Fibroblast of skin of back (primary cell): ENCODE results near the gene SIK3.
A peak's percentile ranks its signal among the peaks of the same experiment; 100 is the strongest.

Source experiments
- DNase-seq: peaks from one replicate; pipeline ENCODE4 v3.0.0-alpha.2; 2013

SIK3 gene

DNA sequence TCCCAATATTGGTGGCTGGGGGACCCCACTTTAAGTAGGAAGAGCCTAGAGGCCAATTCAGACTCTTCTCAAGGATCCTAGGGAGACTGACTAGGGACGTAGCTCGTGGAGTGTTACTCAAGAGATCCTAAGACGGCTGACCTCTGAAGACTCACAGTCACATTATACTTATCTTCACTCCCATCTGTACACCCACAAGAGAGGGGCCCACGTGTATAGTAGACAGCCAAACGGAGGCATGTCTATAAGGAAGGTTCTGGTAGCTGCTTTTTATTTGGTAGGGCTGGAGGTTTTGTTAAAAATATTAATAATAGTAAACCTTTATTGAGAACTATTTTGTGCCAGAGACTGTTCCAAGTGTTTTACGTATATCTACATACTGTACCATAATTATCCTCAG is 237.9 kb downstream of the SIK3 start:
- DNase-seq = no peak

DNA sequence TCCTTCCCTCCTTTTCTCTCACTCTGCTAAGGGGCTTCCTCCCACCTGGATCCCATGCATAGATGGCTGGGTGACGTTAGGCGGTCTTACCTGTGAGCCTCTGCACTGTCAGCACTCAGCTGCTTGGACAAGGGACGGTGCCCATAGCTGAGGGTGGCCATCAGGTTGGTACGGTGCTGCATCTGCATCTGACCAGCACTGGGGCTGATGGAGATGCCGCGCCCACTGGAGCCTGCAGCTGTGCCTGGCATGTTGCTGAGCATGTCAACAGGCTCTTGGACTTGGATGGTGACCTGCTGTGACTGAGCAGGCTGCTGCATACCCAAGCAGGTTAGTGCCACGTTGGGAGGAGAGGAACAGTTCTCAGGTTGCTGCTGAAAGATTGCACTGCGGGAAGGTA is 239.1 kb downstream of the SIK3 start:
- DNase-seq = no peak

DNA sequence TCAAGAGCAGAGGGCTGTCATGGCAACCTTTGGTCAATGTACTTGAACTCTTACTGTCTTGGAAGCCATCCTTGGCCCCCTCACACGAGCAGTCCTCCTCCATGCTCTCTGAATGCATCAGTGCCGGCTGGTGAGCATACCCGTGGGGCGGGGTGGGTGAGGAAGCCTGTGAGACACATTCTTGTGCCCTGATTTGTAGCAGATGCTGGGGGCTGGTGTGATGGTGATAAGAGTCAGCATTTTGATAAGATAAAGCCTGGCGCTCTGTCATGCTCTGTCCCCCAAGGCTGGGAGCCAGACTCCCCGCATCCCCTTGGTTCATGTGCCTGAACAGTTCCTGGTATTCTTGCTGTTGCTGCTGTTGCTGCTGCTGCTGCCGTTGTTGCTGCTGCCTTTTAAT is 240.3 kb downstream of the SIK3 start:
- no peak for DNase-seq

DNA sequence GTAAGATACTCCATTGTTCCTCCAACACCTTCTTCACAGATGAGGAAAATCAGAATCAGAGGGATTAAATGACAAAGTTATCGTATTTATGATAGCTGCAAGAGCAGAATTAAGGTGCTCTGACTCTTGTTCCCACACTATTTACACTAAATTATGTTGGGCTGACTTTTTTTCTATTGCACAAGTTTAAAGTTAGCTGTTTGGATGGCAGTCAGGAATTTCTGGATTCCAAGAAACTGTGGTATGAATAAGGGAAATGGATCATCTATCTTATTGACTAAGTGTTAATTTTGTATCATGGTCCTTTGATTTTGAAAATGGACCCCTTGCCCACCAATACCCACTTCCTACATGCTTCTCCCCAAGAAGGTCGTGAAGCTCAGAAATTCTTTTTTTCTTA is 240.9 kb downstream of the SIK3 start:
- no peak for DNase-seq

DNA sequence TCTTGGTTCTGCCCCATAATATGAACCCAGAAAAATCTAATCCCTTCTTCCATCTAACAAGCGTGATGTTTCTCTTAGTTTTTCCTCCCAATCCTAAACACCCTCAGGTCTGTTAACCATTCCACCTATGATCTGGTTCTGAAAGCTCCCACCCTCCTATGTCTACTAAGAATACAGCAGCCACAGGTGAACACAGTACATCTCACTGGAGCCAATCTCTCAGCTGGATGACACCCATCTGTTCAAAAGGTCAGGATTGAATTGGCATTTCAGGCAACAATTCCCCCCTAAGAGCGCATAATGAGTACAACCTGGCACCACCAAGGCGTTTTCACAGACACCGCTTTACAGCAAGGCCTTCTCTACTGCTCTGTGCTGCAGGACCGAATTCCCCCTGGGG is 241.8 kb downstream of the SIK3 start:
- no peak for DNase-seq

DNA sequence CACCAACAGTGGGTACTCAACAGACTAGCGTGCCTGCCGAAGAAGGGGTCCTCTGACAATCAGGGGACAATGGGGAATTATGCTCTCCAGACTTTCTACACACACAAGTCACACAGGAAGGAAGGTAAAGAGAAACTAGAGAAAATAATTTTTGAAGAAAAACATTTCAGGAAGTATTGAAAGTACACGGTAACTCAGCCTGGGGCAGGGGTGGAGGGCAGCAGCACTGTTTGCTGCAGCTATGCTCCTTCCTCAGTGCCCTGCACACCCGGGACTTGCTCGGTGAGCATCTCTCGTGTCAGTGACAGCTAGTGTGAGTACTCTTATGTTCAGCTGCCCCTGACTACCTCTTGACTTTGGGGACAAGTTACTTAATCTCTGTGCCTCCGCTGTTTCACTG is 242.8 kb downstream of the SIK3 start:
- no peak for DNase-seq

DNA sequence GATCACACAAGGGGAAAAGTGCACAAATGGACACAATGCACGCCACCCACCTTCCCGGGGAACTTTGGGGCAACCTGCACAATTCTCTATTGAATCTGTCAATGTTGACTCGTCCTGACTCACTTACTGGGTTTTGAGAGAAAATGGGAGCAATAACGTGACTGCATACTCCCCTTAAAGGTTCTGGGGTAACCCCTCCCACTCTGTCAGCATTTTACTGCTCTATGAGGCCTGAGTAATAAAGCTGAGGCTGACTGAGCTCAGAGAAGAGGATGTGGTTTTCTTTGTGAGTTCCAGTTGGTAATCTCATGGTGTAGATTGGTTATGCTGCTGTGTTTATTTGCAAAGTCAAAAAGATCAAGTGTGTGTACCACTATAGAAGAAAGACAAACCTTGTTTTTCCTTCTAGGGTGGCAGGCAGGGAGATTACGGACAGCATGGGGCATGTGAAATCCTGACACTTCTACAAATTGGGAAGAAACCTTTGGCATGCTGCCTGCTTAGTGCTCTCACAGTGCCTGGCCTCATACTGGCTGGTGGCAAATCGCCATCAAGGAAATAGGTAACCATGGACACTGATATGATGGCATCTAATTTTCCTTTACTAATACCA is 244.7 kb downstream of the SIK3 start:
- DNase-seq = peak; percentile 89

DNA sequence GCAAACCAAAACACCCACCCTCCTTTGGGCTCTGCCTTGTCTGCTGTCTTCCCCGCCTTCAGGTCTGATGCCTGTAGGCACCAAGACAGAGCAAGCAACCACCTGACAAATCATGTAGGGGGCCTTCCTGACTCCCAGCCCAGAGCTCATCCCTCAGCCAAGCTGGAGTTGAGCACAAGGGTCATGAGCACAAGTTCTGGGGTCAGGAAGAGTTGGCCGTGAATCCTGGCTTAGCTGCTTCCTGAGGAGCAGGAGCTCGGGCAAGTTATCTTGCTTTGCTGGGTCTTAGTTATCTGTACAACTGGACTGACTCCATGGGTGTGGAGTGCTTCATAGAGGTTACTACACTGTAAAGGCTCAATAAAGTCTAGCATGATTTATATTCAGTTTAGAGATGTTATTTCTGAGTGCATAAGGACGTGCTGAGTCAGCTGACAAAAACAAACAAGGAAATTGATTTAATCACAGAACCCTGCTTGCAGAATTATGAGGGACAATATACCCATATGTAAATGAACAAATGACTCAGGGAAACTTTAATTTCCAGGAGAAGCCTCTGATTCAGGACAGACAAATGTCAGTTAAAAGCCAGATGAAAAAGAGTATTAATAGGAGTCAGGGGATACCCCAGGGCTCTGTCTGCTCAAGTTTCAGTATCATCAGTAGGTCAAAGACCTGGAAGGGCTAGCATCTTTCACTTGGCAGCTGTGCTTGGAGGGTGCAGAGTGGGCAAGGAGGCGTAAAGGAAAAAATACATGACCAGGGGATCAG is 245.8 kb downstream of the SIK3 start:
- DNase-seq = peak; percentile 26

DNA sequence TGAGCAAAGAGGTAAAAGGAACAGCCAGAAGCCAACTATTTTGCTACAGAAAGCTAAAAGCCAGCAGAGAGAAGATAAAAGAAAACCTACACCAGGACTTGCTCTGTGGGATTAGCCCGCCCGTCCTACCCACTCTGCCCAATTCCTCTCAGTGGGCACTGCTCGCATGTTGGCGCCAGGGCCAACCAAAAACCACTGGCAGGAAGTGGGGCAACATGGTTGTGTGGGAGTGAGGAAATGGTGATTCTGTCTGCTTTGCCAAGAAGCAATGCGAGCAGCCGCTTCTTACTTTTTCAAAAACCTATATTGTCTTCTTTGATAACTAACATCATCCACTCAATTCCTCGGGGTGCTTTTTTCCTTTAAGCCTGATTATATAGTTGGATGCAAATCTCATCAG is 246.6 kb downstream of the SIK3 start:
- DNase-seq = no peak

DNA sequence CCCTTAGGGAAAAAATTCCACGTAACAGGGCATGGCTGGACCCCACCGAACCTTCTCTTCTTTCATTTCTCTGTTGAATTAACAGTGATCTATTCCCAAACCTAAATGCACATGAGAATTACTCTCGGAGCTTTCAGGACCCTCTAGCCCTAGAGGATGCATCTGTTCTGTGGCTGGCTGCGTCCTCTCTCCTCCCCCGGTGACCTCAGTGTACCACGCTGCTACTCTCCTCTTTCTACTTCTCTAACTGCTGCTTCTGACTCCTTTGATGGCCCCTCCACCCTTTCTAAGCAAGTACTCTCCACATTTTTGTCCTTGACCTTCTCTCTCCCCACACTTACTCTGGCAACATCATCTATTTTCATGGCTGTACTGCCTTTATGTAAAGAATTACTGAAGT is 248.7 kb downstream of the SIK3 start:
- DNase-seq = no peak

DNA sequence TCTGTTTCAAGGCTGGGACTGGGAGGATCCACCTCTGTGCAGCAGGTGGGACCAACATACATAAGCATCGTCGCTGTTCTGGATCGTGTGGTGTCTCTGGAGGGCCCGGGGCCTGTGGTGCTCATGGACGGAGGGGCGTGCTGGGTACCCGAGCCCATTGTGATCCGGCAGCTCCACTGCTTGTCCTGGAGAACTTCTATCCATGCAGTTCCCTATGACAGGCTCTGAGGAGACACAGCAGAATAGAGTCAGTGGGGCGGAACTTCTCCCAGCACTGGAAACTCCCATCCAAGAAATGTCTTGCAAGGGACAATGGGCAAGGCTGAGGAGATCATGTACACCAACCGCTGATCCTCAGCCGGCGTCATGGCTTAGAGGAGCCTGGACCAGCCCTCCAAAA is 249.2 kb downstream of the SIK3 start:
- DNase-seq = no peak

DNA sequence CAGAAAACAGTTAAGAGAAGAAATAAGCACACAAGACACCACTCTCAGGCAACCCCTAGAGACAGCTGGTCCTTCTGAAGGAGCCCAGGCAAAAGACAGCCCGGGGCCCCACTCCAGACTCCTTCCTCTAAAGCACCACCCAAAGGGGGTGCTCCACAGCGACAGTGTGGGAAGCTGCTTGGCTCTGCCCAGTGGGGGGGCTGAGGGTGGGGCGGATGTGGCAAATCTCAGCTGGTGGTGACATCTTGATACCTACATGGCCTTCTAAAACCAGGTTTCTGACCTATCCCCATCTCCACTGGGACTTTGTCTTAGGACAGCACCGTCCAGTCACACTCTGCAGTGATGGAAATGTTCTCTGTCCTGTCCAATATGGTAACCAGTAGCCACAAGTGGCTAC is 250.6 kb downstream of the SIK3 start:
- no peak for DNase-seq

DNA sequence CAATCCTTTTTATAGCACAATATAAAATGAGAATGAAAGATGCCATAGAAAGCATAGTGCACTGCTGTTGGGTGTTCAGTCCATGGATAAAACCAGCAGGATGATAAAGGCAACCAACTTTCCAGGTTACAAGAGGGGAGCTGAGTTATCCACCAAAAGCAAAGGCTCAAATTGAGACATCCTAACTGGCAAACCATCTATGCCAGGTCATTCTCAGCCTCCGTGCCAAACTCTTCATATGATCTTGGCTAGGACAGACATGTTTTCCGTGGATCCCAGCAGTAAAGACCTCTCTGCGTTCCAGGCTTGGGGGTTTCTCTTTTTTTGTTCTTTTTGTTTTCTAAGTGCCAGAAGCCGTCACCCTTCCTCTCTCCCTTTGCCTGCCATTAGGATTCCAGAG is 253.5 kb downstream of the SIK3 start:
- DNase-seq = no peak

DNA sequence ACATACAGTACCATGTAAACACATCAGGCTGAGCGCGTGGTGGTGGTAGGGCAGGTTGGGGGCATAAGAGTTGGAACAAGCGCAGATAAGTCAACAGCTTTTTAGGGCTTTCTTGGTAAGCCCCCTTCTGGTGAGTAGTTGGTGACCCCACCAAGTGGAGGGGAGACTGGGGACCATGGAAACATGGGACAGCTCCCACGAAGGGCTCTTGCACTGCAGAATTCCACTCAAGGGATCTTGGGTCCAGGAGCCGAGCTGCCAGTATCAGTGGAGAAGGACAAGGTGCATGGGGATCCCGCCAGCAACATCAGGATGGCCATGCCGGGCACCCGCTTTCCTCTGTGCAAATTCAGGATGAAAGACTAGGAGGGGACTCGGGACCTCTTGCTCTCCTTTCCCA is 254.6 kb downstream of the SIK3 start:
- DNase-seq = no peak

DNA sequence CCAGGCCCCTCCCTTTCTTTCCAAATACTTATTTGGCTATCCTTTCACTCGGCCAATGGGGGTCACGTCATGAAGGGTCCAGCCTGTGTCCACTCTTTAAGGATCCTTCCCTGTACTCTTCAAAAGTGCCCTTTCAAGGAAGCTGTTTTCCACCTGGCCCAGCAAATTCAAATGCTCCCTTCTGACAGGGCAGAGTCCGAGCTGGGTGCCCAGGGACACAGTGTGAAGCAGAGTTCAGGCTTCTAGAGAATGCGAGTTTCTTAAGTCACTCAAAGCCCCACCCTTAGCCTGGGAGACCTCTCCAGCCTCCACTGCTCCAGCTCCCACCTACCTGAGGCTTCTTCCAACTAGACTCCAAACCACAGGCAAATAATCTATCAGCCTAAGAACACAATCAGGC is 255.3 kb downstream of the SIK3 start:
- DNase-seq = no peak

DNA sequence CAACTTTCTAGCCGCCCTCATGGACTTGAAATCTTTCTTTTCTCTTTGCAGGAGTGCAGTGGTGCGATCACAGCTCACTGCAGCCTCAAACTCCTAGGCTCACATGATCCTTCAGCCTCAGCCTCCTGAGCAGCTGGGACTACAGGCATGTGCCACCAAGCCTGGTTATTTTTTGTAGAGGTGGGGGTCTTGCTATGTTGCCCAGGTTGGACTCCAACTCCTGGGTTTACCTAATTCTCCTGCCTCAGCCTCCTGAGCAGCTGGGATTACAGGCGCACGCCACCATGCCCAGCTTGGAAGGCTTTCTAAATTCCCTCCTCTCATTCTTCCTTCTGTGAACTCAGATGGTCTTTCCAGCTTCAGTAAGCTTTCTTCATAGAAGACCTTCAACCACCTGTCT is 256.1 kb downstream of the SIK3 start:
- no peak for DNase-seq

DNA sequence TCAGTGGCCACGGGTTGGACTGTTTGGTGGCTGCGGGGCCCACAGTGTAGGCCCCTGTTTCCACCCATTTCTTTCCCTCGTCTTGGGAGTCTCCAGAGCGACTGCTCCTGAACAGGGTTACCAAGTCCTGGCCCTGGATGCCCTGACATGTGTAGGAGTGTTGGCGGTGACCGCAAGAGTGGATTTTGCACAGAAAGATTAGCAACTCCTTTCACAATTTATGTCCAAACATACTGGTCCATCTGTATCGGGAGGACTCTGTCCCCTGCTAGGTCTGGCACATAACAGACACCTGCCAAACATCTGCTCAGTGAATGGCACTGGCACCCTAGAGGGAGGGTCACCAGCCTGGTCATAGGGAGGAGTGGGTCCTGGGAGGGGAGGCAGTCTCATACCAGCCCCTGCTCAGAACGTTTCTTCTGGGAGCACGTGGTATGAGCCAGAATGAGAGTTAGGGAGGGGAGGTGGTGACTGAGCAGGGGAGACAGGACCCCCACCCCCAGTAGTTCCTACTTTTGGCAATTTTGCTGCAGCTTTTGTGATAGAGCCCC is 257.4 kb downstream of the SIK3 start:
- DNase-seq = no peak

DNA sequence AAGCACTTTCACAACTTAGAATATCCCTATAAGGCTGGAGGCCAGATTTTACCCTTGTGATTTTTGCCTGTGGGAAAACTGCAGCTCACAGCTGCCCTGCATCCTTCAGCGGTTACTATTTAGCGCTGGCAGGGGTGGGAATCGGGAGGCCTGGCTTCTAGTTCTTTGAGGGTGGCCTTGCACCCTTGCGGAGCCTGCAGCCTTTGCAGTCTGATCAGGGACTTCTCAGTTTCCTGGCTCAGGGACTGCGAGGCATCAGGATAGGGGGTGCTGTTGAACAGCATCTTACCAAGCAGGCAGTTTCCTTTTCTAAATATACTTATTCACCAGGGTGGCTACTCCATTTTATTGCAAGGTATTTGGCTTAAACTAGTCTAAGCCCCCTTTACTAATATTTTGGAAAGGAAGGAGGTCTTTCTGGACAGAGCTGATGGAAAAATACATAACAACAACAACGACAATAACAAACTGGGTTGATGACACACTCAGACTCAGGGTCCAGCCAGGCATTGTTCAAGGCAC is 257.9 kb downstream of the SIK3 start:
- peak; percentile 23 for DNase-seq

DNA sequence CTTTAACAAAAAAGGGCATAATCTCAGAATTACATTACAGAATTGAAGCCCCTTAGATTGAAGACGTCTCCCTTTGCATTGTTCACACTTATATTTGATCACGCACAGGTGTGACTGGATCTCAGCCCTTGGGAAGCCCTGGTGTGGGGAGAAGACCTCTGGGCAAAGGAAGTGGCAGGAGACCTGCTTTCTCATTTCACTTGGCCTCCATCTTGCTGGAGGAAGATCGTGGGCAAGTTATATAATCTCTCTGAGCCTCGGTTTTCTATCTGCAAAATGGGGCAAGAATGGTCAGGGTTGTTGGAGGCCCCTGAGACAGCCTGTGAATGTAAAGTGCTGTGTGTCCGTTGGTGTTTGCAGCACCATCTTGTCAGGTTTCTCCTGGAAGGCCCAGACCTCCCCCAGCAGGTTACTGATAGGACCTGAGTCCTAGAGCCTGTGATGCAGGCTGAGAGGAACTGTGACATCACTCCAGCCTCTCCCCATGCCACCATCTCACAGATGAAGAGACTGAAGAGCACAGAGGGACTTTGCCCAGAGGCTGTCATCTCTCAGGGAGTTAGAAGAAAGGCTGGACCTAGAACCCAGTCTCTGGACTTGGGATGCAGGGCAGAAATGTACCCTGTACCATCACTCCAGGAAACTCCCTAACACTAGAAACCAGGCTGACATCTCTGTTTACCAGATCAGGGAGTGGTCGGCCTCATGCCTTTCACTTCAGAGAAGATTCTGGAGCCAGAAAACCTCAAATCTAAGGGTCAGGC is 259.7 kb downstream of the SIK3 start:
- DNase-seq = no peak

DNA sequence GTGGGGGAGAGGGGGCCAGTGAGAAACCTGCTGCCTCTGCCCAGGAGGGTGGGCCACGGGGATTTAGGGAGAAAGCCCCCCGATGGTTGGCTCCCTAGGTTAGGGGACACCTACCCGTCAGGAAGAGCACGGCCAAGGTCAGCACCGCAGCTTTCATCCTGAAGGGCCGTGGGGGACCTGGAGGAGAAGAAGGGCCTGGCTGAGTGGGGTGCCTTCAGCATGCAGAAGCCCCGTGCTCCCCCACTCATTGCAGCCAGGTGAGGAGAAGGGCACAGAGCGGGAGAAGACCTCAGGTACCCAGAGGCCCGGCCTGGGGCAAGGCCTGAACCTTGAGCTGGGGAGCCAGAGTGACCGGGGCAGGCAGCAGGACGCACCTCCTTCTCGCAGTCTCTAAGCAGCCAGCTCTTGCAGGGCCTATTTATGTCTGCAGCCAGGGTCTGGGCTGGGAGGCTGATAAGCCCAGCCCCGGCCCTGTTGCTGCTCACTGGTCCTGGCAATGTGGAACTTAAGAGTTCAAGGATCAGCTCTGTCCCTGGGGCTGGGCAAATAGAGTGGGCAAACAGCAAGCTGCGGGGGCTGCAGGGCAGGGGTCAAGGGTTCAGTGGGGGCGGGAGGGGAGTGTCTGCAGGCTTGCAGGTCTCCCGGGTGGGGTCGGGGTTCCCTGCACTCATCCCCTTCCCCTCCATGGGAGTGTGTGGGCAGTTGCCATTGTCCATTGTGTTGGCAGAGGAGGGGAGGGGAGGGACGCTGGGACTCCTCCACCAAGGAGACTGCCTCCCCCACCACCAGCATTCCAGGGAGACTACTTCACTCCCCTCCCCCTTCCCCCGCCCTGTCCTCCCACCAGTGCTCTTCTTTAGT is 260.8 kb downstream of the SIK3 start, which contains the start of gene APOA1:
Gene APOA1 (minus strand): TSS at position 392 of the 861 bp plus-strand sequence. CDS start 235 bp downstream, at position 157.
- DNase-seq = peak; percentile 39

DNA sequence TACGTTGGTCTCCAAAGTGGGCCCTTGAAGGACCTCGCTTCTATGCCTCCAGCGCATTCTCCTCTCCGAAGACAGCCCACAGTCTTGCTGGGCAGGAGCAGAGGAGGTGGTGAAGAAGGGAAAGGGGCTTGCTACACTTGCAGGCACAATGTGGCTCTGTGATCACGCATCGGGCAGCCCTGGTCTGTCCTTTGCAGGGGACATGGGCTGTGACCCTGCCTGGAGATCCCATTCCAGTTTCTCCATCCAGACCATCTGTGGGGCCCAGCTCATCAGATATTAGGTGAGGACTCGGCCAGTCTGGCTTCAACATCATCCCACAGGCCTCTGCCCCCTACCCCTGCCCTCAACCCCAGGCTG is 261.6 kb downstream of the SIK3 start:
- no peak for DNase-seq
